22Rv1 (cell line): ENCODE data around the gene JUP.

Experiments
- CTCF ChIP-seq: fragments of 450-650 bp; IDR thresholded peaks from 2 replicates; pipeline ENCODE4 v1.5.1; 2017; ENCODE audit warnings: mild to moderate bottlenecking
- ZFX ChIP-seq: fragments of 450-650 bp; IDR thresholded peaks from 2 replicates; pipeline ENCODE4 v1.6.1; 2017; ENCODE audit warnings: antibody characterized with exemption, borderline replicate concordance

DNA sequence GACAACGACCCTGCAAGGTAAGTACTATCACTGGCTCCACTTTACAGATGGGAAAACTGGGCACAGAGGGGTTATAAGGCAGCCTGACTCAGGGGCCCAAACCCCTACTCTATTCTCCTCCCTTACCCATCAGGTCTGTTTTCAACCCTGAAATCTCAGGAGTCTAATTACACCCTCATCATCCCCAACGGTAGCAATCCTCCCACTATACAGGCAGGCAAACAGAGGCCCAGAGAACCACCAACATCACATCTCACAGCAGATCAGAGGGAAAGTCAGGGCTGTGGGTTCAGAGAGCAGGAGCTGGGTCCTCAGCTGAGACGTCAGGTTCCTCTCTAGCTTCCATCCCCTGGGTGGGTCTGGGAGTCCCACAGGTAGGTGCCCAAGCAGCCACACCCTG lies 16.5 kb downstream of the JUP start:
- TF ChIP-seq CTCF (no peak), ZFX (no peak)
